ENCODE results near the gene IPO7.

Gene IPO7

DNA sequence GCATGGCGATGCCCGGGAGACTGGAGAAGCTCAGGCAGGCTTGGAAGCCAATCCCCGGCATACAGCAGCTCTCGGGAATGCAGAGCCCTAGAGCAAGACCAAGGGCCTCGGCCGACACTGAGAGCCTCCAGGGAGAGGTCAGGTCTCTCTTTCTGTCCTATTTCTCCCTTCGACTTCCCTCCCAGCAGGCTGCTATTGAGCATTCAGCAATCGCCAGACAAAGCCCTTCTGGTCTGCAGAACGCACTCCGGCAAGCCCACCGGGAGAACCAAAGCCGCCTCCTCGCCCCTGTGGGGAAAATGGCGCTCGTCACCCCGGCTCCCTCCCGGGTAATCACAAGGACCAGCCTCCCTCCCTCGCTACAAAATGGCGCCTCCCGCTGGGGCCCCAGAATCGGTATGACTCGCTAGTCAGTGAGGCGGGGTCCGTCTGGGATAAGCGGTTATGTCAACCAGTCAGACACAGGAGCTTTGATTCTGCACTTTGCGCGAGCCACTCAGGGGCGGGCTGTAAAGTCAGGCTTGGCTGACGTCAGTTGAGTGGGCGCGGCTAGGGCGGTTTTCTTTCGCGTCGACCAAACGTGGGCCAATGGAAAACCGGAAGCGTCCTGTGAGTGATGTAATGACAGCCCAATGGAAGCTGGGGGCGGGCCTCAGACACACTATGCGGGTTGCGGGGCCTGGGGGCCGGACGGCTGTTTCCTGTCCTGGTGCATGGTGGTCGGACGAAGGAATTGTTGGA lies 76.0 kb downstream of the IPO7 start, which contains the start of gene ZNF143:
Gene ZNF143 (plus strand): TSS at position 691 of the 741 bp plus-strand sequence. CDS start 10,297 bp downstream, outside the sequence.
- Histone ChIP-seq H3K4me1 (ENCODE audit: control insufficient read depth, insufficient read depth, low read length) (peaks cover 14% of the 10 kb centered on the region; the same call in 1 of the 2 replicates), H3K9ac (ENCODE audit: low read depth, low read length) (peak within 1 kb of the TSS; percentile 99), H3K27ac (ENCODE audit: low read depth, low read length) (peak within 1 kb of the TSS; percentile 100), H3K27me3 (ENCODE audit: control insufficient read depth, insufficient read depth, low read length) (no peaks in the 10 kb centered on the region), H3K9me3 (ENCODE audit: control insufficient read depth, insufficient read depth, low read length) (no peaks in the 10 kb centered on the region), H3K36me3 (ENCODE audit: control insufficient read depth, insufficient read depth, low read length) (no peaks in the 10 kb centered on the region), H3K4me3 (ENCODE audit: low read depth, low read length) (peak within 1 kb of the TSS; percentile 98)

DNA sequence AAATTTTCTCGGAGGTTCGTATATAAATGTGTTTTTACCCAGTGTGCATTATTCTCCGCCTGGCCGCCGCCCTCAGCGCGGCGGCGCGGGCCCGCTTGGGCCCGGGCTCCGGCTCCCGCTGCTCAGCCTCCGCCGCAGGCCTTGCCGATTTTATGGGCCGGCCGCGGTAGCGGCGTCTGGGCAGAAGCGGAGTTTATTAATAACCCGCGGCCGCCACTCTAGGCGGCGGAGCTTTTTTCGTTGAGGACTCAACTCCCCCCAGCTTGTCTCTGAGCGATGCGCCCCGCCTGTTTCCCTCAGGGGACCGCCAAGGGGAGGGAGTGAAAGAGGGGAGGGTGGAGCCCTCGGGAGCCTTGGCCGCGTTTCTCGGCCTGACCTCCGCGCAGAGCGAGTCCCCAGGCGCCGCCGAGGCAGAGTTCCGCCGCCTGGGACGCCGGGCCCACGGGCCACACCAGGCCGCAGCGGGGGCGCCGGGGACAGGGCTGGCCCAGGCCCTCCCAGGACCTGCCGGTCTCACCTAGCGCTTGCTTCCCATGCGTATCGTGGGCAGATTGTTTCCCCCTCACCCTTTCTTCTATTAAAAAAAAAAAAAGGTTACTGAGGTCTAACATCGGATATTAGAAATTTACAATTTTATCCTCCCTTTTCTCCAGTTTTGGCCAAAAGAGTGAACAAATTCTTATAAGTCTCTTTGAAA lies 76.8 kb downstream of the IPO7 start:
- Histone ChIP-seq H3K9me3 (ENCODE audit: control insufficient read depth, insufficient read depth, low read length) (no peaks in the 10 kb centered on the region), H3K27ac (ENCODE audit: low read depth, low read length) (peak overlapping the region; percentile 100), H3K9ac (ENCODE audit: low read depth, low read length) (peak overlapping the region; percentile 96), H3K36me3 (ENCODE audit: control insufficient read depth, insufficient read depth, low read length) (no peaks in the 10 kb centered on the region), H3K27me3 (ENCODE audit: control insufficient read depth, insufficient read depth, low read length) (no peaks in the 10 kb centered on the region), H3K4me1 (ENCODE audit: control insufficient read depth, insufficient read depth, low read length) (peaks cover 14% of the 10 kb centered on the region; the same call in 1 of the 2 replicates), H3K4me3 (ENCODE audit: low read depth, low read length) (peak overlapping the region; percentile 76)

DNA sequence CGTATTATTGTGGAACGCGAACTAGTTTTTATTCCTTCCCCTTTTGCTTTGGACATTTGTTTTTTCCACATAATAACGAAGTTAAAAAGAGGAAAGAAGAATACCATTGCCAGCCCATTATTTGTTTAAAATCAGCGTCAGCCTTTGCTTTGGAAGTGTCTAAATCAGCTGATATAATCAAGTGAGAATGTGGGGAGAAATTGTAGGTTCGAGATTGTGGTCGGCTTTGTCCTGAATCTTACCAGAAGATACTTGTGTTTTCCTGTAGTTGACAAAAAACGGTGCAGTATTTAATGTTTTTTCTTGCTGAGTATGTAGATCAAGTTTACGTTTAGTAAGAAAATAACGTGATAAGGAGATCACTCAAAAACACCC lies 77.3 kb downstream of the IPO7 start:
- no peaks in the 10 kb centered on the region for H3K36me3 ChIP-seq (ENCODE audit: control insufficient read depth, insufficient read depth, low read length)
- H3K9me3 ChIP-seq (ENCODE audit: control insufficient read depth, insufficient read depth, low read length) = no peaks in the 10 kb centered on the region
- no peaks in the 10 kb centered on the region for H3K27me3 ChIP-seq (ENCODE audit: control insufficient read depth, insufficient read depth, low read length)
- H3K4me3 ChIP-seq (ENCODE audit: low read depth, low read length) = peak overlapping the region; percentile 76
- H3K4me1 ChIP-seq (ENCODE audit: control insufficient read depth, insufficient read depth, low read length) = peaks cover 14% of the 10 kb centered on the region; the same call in 1 of the 2 replicates
- peak overlapping the region; percentile 96 for H3K9ac ChIP-seq (ENCODE audit: low read depth, low read length)
- H3K27ac ChIP-seq (ENCODE audit: low read depth, low read length) = peak overlapping the region; percentile 100

DNA sequence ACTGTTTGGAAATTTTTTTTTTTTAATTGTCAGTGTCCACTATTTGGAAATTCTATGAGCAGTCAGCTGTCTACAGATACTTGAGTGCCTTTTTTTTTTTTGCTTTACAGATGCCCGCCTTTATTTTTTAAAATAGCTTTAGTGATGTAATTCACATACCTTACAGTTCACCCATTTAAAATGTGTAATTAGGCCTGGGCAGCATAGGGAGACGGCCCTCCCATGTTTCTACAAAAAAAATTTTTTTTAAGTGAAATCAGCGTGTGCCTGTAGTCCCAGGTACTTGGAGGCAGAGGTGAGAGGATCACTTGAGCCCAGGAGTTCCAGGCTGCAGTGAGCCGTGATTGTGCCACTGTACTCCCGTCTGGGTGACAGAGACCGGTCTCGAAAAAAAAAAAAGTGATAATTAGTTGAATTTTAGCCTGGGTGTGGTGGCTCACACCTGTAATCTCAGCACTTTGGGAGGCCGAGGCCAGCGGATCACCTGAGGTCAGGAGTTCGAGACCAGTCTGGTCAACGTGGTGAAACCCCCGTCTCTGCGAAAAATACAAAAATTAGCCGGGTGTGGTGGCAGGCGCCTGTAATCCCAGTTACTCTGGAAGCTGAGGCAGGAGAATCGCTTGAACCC lies 77.8 kb downstream of the IPO7 start:
- H3K27me3 ChIP-seq (ENCODE audit: control insufficient read depth, insufficient read depth, low read length) = no peaks in the 10 kb centered on the region
- peak overlapping the region; percentile 76 for H3K4me3 ChIP-seq (ENCODE audit: low read depth, low read length)
- no peaks in the 10 kb centered on the region for H3K9me3 ChIP-seq (ENCODE audit: control insufficient read depth, insufficient read depth, low read length)
- peaks cover 14% of the 10 kb centered on the region; the same call in 1 of the 2 replicates for H3K4me1 ChIP-seq (ENCODE audit: control insufficient read depth, insufficient read depth, low read length)
- H3K36me3 ChIP-seq (ENCODE audit: control insufficient read depth, insufficient read depth, low read length) = no peaks in the 10 kb centered on the region
- H3K27ac ChIP-seq (ENCODE audit: low read depth, low read length) = peak overlapping the region; percentile 100
- H3K9ac ChIP-seq (ENCODE audit: low read depth, low read length) = peak overlapping the region; percentile 96

DNA sequence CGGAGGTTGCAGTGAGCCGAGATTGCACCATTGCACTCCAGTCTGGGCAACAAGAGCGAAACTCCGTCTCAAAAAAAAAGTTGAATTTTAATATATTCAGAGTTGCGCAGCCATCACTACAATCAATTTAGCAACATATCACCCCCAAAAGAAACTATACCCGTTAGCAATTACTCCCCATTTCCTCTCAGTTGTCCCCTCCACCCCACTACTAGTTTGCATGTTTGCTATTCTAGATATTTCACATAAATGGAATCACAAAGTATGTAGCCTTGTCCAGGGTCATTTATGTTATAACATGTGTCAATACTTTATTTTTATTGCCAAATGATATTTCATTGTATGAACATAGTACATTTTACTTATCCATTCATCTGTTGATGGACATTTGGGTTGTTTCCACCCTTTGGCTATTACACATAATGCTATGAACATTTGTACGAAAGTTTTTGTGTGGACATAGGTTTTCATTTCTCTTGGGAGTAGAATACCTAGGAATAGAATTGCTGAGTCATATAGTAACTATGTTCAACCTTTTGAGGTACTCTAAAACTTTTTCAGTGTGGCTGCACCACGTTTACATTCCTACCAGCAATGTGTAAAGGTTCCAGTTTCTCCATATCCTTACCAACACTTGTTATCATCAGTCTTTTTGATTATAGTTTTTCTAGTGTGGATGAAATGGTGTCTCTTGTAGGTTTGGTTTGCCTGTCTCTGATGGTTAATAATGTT lies 78.5 kb downstream of the IPO7 start:
- Histone ChIP-seq H3K4me1 (ENCODE audit: control insufficient read depth, insufficient read depth, low read length) (peaks cover 14% of the 10 kb centered on the region; the same call in 1 of the 2 replicates), H3K4me3 (ENCODE audit: low read depth, low read length) (peak overlapping the region; percentile 29; the same call in 1 of the 2 replicates), H3K27me3 (ENCODE audit: control insufficient read depth, insufficient read depth, low read length) (no peaks in the 10 kb centered on the region), H3K36me3 (ENCODE audit: control insufficient read depth, insufficient read depth, low read length) (no peaks in the 10 kb centered on the region), H3K9me3 (ENCODE audit: control insufficient read depth, insufficient read depth, low read length) (no peaks in the 10 kb centered on the region), H3K9ac (ENCODE audit: low read depth, low read length) (no peak overlapping the region), H3K27ac (ENCODE audit: low read depth, low read length) (peak overlapping the region; percentile 17)

DNA sequence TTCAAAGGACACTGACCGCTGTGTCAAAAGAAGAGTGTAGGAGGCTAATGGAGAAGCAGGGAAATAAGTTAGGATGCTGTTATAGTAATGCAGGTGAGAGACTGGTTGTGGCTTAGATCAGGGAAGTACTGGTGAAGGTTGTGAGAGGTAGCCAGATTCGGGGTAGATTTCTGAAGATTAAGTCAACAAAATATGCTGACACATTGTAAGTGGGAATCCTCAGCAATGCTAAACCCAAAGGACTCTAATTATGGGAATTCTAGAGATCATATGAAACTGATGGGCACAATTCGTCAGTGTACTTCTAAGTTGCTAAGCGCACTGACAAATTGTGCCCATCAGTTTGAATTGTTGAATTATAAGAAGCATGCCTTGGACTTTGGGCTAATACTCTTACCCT lies 86.3 kb downstream of the IPO7 start:
- Histone ChIP-seq H3K4me1 (ENCODE audit: control insufficient read depth, insufficient read depth, low read length) (no peaks in the 10 kb centered on the region), H3K9ac (ENCODE audit: low read depth, low read length) (no peak overlapping the region), H3K27ac (ENCODE audit: low read depth, low read length) (no peak overlapping the region), H3K4me3 (ENCODE audit: low read depth, low read length) (no peak overlapping the region), H3K27me3 (ENCODE audit: control insufficient read depth, insufficient read depth, low read length) (no peaks in the 10 kb centered on the region), H3K36me3 (ENCODE audit: control insufficient read depth, insufficient read depth, low read length) (peaks cover 37% of the 10 kb centered on the region), H3K9me3 (ENCODE audit: control insufficient read depth, insufficient read depth, low read length) (no peaks in the 10 kb centered on the region)

DNA sequence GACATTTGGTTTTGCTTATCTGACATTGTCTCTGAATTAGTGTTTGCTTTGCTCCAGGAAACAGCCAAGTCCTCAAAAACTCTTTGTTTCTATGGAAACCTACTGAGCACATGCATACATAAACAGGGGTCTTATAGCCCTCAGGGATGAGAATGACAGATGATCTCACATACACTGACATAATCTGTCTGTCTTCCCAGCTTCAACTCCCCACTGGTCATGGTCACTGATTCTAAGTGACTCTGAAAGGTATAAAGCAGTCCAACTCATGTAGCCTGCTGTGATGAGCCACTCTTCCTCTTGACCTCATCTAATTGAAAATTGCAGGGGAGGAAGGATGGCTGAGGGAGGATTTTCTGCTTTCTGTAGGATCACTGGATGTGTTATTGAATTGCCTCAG lies 89.0 kb downstream of the IPO7 start:
- peaks cover 51% of the 10 kb centered on the region for H3K36me3 ChIP-seq (ENCODE audit: control insufficient read depth, insufficient read depth, low read length)
- no peak overlapping the region for H3K27ac ChIP-seq (ENCODE audit: low read depth, low read length)
- no peak overlapping the region for H3K9ac ChIP-seq (ENCODE audit: low read depth, low read length)
- H3K27me3 ChIP-seq (ENCODE audit: control insufficient read depth, insufficient read depth, low read length) = no peaks in the 10 kb centered on the region
- no peaks in the 10 kb centered on the region for H3K9me3 ChIP-seq (ENCODE audit: control insufficient read depth, insufficient read depth, low read length)
- no peaks in the 10 kb centered on the region for H3K4me1 ChIP-seq (ENCODE audit: control insufficient read depth, insufficient read depth, low read length)
- no peak overlapping the region for H3K4me3 ChIP-seq (ENCODE audit: low read depth, low read length)

DNA sequence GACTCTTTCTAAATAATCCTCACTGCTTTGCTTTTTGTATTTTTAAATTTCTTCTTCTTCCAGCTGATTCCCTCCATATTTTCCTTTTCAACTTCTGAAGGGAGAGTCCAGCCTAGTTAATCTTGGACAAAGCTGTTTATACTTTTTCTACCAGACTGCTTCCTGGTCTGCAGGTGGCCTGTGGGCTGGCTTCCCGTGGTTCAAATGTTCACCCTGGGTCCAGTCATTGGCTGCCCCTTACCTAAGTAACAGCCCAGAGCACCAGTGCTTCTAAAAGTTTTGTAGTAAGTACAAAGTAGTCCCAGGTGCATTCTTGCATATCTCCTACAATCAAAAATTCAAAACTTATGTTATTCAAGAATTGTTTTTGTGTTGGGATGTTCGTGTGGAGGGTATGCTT lies 95.4 kb downstream of the IPO7 start:
- H3K9ac ChIP-seq (ENCODE audit: low read depth, low read length) = no peak overlapping the region
- H3K9me3 ChIP-seq (ENCODE audit: control insufficient read depth, insufficient read depth, low read length) = no peaks in the 10 kb centered on the region
- no peak overlapping the region for H3K27ac ChIP-seq (ENCODE audit: low read depth, low read length)
- H3K4me3 ChIP-seq (ENCODE audit: low read depth, low read length) = no peak overlapping the region
- H3K27me3 ChIP-seq (ENCODE audit: control insufficient read depth, insufficient read depth, low read length) = no peaks in the 10 kb centered on the region
- H3K36me3 ChIP-seq (ENCODE audit: control insufficient read depth, insufficient read depth, low read length) = peaks cover 67% of the 10 kb centered on the region
- H3K4me1 ChIP-seq (ENCODE audit: control insufficient read depth, insufficient read depth, low read length) = no peaks in the 10 kb centered on the region

DNA sequence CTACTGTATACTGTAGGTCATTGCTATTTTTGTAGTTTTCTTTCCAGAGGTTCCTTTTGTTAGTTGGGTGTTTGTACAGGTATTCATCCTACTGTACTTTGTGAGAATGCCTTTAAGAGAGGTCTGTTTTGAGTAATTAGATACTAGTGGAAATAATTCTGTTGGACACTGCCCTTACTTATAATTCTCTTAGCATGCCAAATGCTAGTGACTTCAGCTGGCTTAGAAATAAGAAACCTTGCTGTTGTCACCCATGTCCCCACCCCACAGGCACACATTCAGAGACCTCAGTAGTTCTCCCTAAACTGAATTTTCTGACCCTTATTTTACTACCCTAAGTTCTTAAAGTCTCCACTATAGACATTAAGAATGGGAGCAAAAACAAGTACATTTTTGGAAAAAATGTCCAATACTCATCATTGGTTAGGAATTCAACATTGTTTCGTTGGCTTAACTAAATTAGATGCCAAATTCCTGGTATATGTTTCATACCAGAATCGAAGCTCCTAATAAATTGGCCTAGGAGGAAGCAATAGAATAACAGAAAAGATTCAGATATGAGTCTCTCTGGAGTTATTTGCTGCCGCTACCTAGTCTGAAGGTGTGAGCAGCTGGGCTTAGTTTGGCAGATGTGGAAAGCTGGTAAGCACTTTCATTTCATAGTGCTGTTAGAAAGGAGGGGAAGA lies 104.8 kb downstream of the IPO7 start:
- Histone ChIP-seq H3K9ac (ENCODE audit: low read depth, low read length) (no peak overlapping the region), H3K36me3 (ENCODE audit: control insufficient read depth, insufficient read depth, low read length) (peaks cover 63% of the 10 kb centered on the region), H3K4me1 (ENCODE audit: control insufficient read depth, insufficient read depth, low read length) (no peaks in the 10 kb centered on the region), H3K27me3 (ENCODE audit: control insufficient read depth, insufficient read depth, low read length) (no peaks in the 10 kb centered on the region), H3K27ac (ENCODE audit: low read depth, low read length) (no peak overlapping the region), H3K4me3 (ENCODE audit: low read depth, low read length) (no peak overlapping the region), H3K9me3 (ENCODE audit: control insufficient read depth, insufficient read depth, low read length) (no peaks in the 10 kb centered on the region)

DNA sequence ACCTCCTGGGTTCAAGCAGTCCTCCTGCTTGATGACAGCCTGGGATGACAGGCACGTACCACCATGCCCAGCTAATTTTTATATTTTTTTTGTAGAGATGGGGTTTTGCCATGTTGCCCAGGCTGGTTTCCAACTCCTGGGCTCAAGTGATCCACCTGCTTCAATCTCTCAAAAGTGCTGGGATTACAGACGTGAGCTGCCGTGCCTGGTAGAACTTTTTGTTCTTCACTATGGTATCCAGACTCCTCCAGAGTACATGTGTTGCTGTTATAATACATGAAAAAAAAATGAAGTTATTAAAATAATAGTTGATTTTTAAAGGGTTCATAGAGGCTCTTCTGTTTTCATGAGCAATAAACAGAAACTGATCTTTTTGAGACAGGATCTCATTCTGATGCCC lies 105.9 kb downstream of the IPO7 start:
- no peaks in the 10 kb centered on the region for H3K4me1 ChIP-seq (ENCODE audit: control insufficient read depth, insufficient read depth, low read length)
- no peak overlapping the region for H3K27ac ChIP-seq (ENCODE audit: low read depth, low read length)
- H3K9ac ChIP-seq (ENCODE audit: low read depth, low read length) = no peak overlapping the region
- H3K9me3 ChIP-seq (ENCODE audit: control insufficient read depth, insufficient read depth, low read length) = no peaks in the 10 kb centered on the region
- H3K27me3 ChIP-seq (ENCODE audit: control insufficient read depth, insufficient read depth, low read length) = no peaks in the 10 kb centered on the region
- H3K4me3 ChIP-seq (ENCODE audit: low read depth, low read length) = no peak overlapping the region
- peaks cover 70% of the 10 kb centered on the region for H3K36me3 ChIP-seq (ENCODE audit: control insufficient read depth, insufficient read depth, low read length)
